Kidney epithelial cell (primary cell): ENCODE results near the gene DCDC2B. TPM values are rescaled to one million over a fixed set of nuclear protein-coding genes. Genes with fewer than 3 reads are reported as not detected.

ENCODE experiments used
- DNase-seq: peaks from one replicate; pipeline ENCODE4 v3.0.0-alpha.2; 2010; ENCODE audit warnings: low read depth
- H3K27me3 ChIP-seq: 2 replicates; pipeline ENCODE4 v1.6.0; 2011; ENCODE audit warnings: low read length; ENCODE audit not compliant: control insufficient read depth, insufficient read depth
- H3K36me3 ChIP-seq: 2 replicates; pipeline ENCODE4 v1.5.1; 2011; ENCODE audit warnings: low read length; ENCODE audit not compliant: control insufficient read depth, insufficient read depth
- H3K4me3 ChIP-seq: 2 replicates; pipeline ENCODE4 v1.5.1; 2011; ENCODE audit warnings: low read depth, mild to moderate bottlenecking, control low read depth, low read length
- total RNA-seq: library from RNA; depleted of rRNA; stranded (reverse); fragments of >200 nt; gene quantifications from 2 replicates; pipeline ENCODE4 v1.2.3, GENCODE V29; 2015
- TF ChIP-seq, protein P1 (sequence below): IDR thresholded peaks from 2 replicates; pipeline ENCODE4 v1.5.1; 2011; ENCODE audit warnings: mild to moderate bottlenecking, moderate library complexity, low read length, control low read depth, inconsistent platforms; ENCODE audit not compliant: insufficient read depth, poor library complexity, severe bottlenecking

The DCDC2B gene
- total RNA-seq, 1 donor from 2014 or later = not detected

DNA sequence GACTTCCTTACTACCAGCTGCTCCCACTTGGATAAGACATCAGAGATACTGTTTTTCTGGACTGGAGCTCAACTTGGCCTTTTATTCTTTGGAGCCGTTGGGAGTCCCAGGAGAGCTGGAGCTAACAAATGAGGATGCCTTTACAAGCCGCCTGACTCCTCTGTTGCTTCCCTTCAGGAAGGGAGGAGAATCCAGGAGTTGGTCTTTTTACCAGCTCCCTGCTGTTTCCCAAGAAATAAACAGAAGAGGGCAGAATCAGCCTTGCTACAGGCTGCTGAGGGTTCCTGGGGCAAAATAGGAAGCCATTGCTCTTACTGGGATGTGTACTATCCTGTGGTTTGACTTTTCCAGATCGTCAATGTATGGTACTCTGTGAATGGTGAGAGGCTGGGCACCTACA lies 14.8 kb downstream of the DCDC2B start:
- peaks cover 3% of the 10 kb centered on the region for H3K36me3 ChIP-seq
- no peak for DNase-seq
- TF ChIP-seq, protein P1, sequence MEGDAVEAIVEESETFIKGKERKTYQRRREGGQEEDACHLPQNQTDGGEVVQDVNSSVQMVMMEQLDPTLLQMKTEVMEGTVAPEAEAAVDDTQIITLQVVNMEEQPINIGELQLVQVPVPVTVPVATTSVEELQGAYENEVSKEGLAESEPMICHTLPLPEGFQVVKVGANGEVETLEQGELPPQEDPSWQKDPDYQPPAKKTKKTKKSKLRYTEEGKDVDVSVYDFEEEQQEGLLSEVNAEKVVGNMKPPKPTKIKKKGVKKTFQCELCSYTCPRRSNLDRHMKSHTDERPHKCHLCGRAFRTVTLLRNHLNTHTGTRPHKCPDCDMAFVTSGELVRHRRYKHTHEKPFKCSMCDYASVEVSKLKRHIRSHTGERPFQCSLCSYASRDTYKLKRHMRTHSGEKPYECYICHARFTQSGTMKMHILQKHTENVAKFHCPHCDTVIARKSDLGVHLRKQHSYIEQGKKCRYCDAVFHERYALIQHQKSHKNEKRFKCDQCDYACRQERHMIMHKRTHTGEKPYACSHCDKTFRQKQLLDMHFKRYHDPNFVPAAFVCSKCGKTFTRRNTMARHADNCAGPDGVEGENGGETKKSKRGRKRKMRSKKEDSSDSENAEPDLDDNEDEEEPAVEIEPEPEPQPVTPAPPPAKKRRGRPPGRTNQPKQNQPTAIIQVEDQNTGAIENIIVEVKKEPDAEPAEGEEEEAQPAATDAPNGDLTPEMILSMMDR = no peak
- H3K4me3 ChIP-seq = no peak overlapping the region
- H3K27me3 ChIP-seq = no peaks in the 10 kb centered on the region

DNA sequence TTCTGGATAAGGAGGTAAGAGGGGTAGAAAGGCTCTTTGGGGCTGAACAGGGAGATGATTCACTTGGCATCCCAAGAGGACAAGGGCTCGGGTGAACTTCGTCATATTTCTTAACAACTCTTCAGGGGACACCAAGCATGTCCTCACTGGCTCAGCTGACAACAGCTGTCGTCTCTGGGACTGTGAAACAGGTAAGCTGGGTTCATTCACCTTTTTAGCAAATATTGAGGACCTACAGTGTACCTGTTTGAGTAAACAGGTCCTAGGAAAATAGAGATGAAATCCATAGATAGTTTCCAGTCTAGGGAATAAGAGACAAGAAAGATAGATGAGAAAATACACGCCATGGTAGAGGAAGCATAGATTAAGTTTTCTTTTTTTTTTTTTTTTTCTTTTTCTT lies 15.4 kb downstream of the DCDC2B start:
- H3K36me3 ChIP-seq = peaks cover 3% of the 10 kb centered on the region
- no peaks in the 10 kb centered on the region for H3K27me3 ChIP-seq
- no peak for DNase-seq
- H3K4me3 ChIP-seq = no peak overlapping the region
- TF ChIP-seq, protein P1 = no peak

DNA sequence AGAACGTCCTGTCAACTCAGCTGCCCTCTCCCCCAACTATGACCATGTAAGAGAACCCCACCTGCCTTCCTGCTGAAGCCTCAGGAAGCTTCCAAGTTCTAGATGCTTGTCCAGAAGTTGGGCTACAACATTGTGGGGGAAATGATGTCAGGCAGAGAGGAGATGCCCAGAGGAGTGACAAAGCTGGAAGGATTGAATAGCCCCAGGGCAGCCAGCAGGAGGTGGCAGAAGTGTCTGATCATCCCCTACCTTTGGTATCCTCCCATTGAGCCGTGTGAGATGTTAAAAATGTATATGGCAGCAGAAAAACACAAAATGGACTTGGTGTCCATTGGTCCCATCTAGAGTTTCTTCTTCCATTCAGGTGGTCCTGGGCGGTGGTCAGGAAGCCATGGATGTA lies 19.9 kb downstream of the DCDC2B start:
- TF ChIP-seq, protein P1 = no peak
- Histone ChIP-seq H3K27me3 (no peaks in the 10 kb centered on the region), H3K36me3 (peaks cover 2% of the 10 kb centered on the region), H3K4me3 (no peak overlapping the region)
- DNase-seq = no peak

DNA sequence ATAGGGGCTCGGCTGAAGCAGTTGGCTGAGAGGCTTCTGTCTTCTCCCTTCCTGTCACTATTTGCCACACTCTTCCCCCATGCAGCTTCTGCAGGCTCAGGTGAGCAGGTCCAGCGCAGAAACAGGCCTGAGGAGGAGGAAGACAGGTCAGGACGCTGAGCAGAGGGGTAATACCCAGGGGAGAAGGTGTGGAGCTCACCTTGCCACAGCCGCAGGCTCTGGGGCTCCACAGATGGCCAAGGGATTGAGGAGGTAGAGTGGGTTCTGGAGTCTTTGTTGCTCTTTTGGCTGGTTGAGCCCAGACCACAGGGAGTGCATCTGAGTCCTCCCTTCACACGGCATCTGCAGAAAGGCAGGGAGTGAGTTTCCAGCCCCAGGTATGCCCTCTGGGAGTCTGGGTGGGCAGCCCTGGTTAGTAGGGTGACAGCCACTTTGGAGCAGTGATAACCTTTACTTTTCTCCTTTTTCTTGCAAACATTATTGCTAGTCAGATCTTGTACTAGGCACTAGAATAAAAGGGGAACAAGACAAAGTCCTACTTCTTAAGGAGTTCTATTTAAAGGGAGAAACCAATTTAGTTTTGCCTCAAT lies 23.0 kb downstream of the DCDC2B start:
- Histone ChIP-seq H3K27me3 (no peaks in the 10 kb centered on the region), H3K4me3 (no peak overlapping the region), H3K36me3 (peaks cover 3% of the 10 kb centered on the region)
- TF ChIP-seq, protein P1 = no peak
- no peak for DNase-seq

DNA sequence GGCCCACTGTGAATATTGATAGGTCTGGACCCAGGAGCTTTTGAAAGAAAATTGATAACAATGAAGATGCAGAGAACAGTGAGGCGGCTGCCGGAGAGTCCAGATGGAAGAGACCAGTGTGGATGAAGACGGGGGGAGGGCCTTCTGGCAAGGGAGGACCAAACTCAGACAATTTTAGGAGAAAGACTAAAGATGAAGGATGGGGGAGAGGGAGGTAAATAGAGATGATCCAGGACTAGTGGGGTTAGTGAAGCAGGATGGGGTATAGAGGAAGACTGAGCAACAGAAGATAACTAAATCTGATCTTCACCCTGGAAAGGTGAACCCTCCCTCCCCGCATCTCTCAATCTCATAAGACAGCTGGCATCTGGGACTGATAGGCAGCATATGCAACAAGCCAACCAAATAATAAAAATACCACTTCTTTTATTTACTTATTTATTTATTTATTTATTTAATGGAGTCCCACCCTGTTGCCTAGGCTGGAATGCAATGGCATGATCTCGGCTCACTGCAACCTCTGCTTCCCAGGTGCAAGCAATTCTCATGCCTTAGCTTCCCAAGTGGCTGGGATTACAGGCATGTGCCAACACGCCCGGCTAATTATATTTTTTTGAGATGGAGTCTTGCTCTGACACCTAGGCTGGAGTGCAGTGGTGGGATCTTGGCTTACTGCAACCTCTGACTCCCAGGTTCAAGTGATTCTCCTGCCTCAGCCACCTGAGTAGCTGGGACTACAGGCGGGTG lies 23.8 kb downstream of the DCDC2B start:
- TF ChIP-seq, protein P1 = no peak
- peaks cover 3% of the 10 kb centered on the region for H3K36me3 ChIP-seq
- no peak for DNase-seq
- no peak overlapping the region for H3K4me3 ChIP-seq
- no peaks in the 10 kb centered on the region for H3K27me3 ChIP-seq
